A673 (cell line): Measurements from ENCODE around the gene MED27. TPM values are rescaled to one million over a fixed set of nuclear protein-coding genes. Genes with fewer than 3 reads are reported as not detected.

ENCODE experiments used
- BruUV-seq: library from RNA; stranded (reverse); fragments of 400-500 nt; replicated peaks from 2 replicates; lab custom pipeline; 2021; lab: Mats Ljungman, UMichigan
- CTCF ChIA-PET: fragments of 300-600 bp; sonication (Branson Sonifier 250); formaldehyde crosslinking; loops from one replicate; lab custom pipeline; 2022; ENCODE audit warnings: antibody characterized with exemption; lab: Charles Lee
- POLR2A ChIA-PET: fragments of 300-600 bp; sonication (Branson Sonifier 250); formaldehyde crosslinking; loops from one replicate; lab custom pipeline; 2022; ENCODE audit warnings: antibody characterized with exemption; ENCODE audit not compliant: low non-redundant PET; lab: Charles Lee
- DNase-seq: peaks from one replicate; pipeline ENCODE4 v3.0.0-alpha.2; 2015; ENCODE audit warnings: low spot score
- H3K27ac ChIP-seq: fragments of 200-600 bp; sonication (generic); 2 replicates; pipeline ENCODE4 v1.5.1; 2016; ENCODE audit warnings: mixed run types, low read depth, mild to moderate bottlenecking, mixed read lengths, antibody characterized with exemption, low read length; ENCODE audit not compliant: poor library complexity, severe bottlenecking
- H3K27me3 ChIP-seq: fragments of 200-600 bp; sonication (generic); replicated peaks from 2 replicates; pipeline ENCODE4 v1.6.1; 2017; ENCODE audit warnings: mixed run types, low read depth, mild to moderate bottlenecking, mixed read lengths, antibody characterized with exemption, low read length; ENCODE audit not compliant: insufficient read depth, poor library complexity
- H3K36me3 ChIP-seq: fragments of 200-600 bp; sonication (generic); 2 replicates; pipeline ENCODE4 v1.6.1; 2016; ENCODE audit warnings: mixed run types, mild to moderate bottlenecking, mixed read lengths, antibody characterized with exemption, low read length; ENCODE audit not compliant: insufficient read depth, poor library complexity, severe bottlenecking
- H3K4me1 ChIP-seq: fragments of 200-600 bp; sonication (generic); 2 replicates; pipeline ENCODE4 v1.6.1; 2017; ENCODE audit warnings: mixed run types, mild to moderate bottlenecking, mixed read lengths, antibody characterized with exemption, low read length; ENCODE audit not compliant: insufficient read depth, poor library complexity, severe bottlenecking
- H3K4me3 ChIP-seq: fragments of 200-600 bp; sonication (generic); 2 replicates; pipeline ENCODE4 v1.5.1; 2016; ENCODE audit warnings: low read depth, mixed run types, mild to moderate bottlenecking, mixed read lengths, low read length; ENCODE audit not compliant: poor library complexity, severe bottlenecking
- H3K9me3 ChIP-seq: fragments of 200-600 bp; sonication (generic); 2 replicates; pipeline ENCODE4 v1.6.1; 2016; ENCODE audit warnings: mixed run types, low read depth, mild to moderate bottlenecking, mixed read lengths, antibody characterized with exemption, low read length; ENCODE audit not compliant: poor library complexity, severe bottlenecking
- CTCF ChIP-seq: fragments of 300-800, 200-600 bp; sonication (generic); conservative IDR thresholded peaks from 2 replicates; pipeline ENCODE4 v1.5.1; 2017; ENCODE audit warnings: low read depth, mild to moderate bottlenecking, antibody characterized with exemption, low read length, moderate library complexity, mixed read lengths
- EZH2 ChIP-seq: fragments of 200-600 bp; sonication (generic); IDR thresholded peaks from 2 replicates; pipeline ENCODE4 v1.6.1; 2017; ENCODE audit warnings: borderline replicate concordance, low read depth, mild to moderate bottlenecking, mixed read lengths, antibody characterized with exemption, low read length; ENCODE audit not compliant: poor library complexity, severe bottlenecking
- intact Hi-C: fragments of 100-400 bp; cut with micrococcal nuclease; formaldehyde crosslinking; loops from one replicate; pipeline ENCODE4 v1.10.0; 2022; ENCODE audit not compliant: unreplicated experiment
- total RNA-seq: library from RNA; stranded (reverse); gene quantifications from 2 replicates; pipeline ENCODE4 v1.2.3, GENCODE V29; 2021

Gene MED27
- total RNA-seq, 1 experiment from 2014 or later: 45.4 TPM

- DNase-seq: no peak
- TF ChIP-seq CTCF (no peak), EZH2 (no peak)
- H3K4me3 ChIP-seq: no peak overlapping the region
- H3K9me3 ChIP-seq: no peaks in the 10 kb centered on the region
- peaks cover 56% of the 10 kb centered on the region for H3K27me3 ChIP-seq
- H3K4me1 ChIP-seq: no peaks in the 10 kb centered on the region
- H3K27ac ChIP-seq: no peak overlapping the region
- intact Hi-C loops: no loop called here
- BruUV-seq: no TSS peak
- H3K36me3 ChIP-seq: no peaks in the 10 kb centered on the region
- POLR2A ChIA-PET: no interaction called here
- CTCF ChIA-PET: no interaction called here
Measured at GRCh38 chr9:132126680-132127236, 47.1 kb upstream of the MED27 start.

GRCh38 chr9:132125944-132126679, 46.4 kb upstream of the MED27 start:
- CTCF ChIA-PET: interaction anchor here (0.5 kb wide), 1 partner anchor 892 kb away, joined by 4 read pairs; no protein-coding TSS in a partner anchor
- Histone ChIP-seq H3K36me3 (no peaks in the 10 kb centered on the region), H3K4me3 (no peak overlapping the region), H3K27ac (no peak overlapping the region), H3K4me1 (no peaks in the 10 kb centered on the region), H3K9me3 (no peaks in the 10 kb centered on the region), H3K27me3 (peaks cover 56% of the 10 kb centered on the region)
- intact Hi-C loops: no loop called here
- BruUV-seq: no TSS peak
- POLR2A ChIA-PET: no interaction called here
- no peak for DNase-seq
- TF ChIP-seq EZH2 (no peak), CTCF (no peak)

GRCh38 chr9:132125361-132125760, 45.7 kb upstream of the MED27 start:
- no TSS peak for BruUV-seq
- peaks cover 56% of the 10 kb centered on the region for H3K27me3 ChIP-seq
- H3K4me1 ChIP-seq: no peaks in the 10 kb centered on the region
- ChIA-PET POLR2A (no interaction called here), CTCF (interaction anchor here (0.5 kb wide), 1 partner anchor 893 kb away, joined by 4 read pairs; no protein-coding TSS in a partner anchor)
- DNase-seq: no peak
- intact Hi-C loops: no loop called here
- no peaks in the 10 kb centered on the region for H3K9me3 ChIP-seq
- TF ChIP-seq EZH2 (no peak), CTCF (no peak)
- H3K4me3 ChIP-seq: no peak overlapping the region
- H3K27ac ChIP-seq: no peak overlapping the region
- no peaks in the 10 kb centered on the region for H3K36me3 ChIP-seq
